Measurements from ENCODE around the gene EIF5A. TPM values are rescaled to one million over a fixed set of nuclear protein-coding genes. Genes with fewer than 3 reads are reported as not detected.
"Not testable (repeated sequence)": the region's sequence is repeated elsewhere in the genome, so short reads cannot be mapped to it uniquely, and the experiment has no call there.

Gene EIF5A
- total and polyA plus RNA-seq, 9 of the 15 experiments (the other 6 are each of a cell fraction or from before 2014, with no cell fraction given): 22.9 to 1,163 (median 772) TPM

DNA sequence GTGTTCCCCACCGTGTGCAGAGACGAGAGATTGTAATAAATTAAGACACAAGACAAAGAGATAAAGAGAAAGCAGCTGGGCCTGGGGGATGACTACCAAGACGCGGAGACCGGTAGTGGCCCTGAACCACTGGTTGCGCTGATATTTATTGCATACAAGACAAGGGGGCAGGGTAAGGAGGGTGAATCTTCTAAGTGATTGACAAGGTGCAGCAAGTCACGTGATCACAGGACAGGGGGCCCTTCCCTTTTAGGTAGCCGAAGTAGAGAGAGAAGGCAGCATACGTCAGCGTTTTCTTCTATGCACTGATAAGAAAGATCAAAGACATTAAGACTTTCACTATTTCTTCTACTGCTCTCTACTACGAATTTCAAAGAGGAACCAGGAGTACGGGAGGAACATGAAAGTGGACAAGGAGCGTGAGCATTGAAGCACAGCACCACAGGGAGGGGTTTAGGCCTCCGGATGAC lies 25.2 kb downstream of the EIF5A start (continued):
- TF ChIP-seq FOXK2 (conservative IDR thresholded peaks at IDR 0.05 in 1 of 2, IDR thresholded peaks at IDR 0.05 in 1 of 2; ENCODE audit: low read depth in 2 of 2) (peak in 1 of 2 experiments; percentile 58; a peak in 1 of 4 replicates), SP1 (CRISPR knock-in tag; IDR thresholded peaks at IDR 0.05) (peak; percentile 33; the same call in 1 of the 2 replicates), BHLHE40 (IDR thresholded peaks at IDR 0.05; ENCODE audit: low read length) (peak; percentile 41), CTBP1 (IDR thresholded peaks at IDR 0.05; ENCODE audit: borderline replicate concordance) (0 out of 2 replicates have a peak, but pooled peaks have one; percentile 48), MTA1 (IDR thresholded peaks at IDR 0.05; ENCODE audit: borderline replicate concordance) (0 out of 2 replicates have a peak, but pooled peaks have one; percentile 17)

- Histone ChIP-seq H3K9ac (ENCODE audit: insufficient read depth in 1 of 2, low read depth in 2 of 2, low read length in 2 of 2) (peak overlapping the region in 1 of 2 experiments; percentile 76; a peak in 1 of 4 replicates), H3K4me3 (no peak overlapping the region), H3K9me1 (ENCODE audit: control insufficient read depth, insufficient read depth, low read length) (no peaks in the 10 kb centered on the region), H3K4me2 (ENCODE audit: insufficient read depth, low read length) (no peak overlapping the region), H3K4me1 (replicated peaks in 1 of 2; ENCODE audit: control insufficient read depth in 2 of 2, insufficient read depth in 2 of 2, low read length in 2 of 2) (peaks cover 15 to 36% of the 10 kb centered on the region in 2 experiments), H3K27me3 (ENCODE audit: control insufficient read depth in 2 of 2, insufficient read depth in 2 of 2, low read length in 2 of 2) (no peaks in the 10 kb centered on the region), H3K36me3 (ENCODE audit: control insufficient read depth, insufficient read depth, low read length) (no peaks in the 10 kb centered on the region), H3K27ac (ENCODE audit: extremely low read depth, low read depth, low read length) (no peak overlapping the region), H3K79me2 (ENCODE audit: control insufficient read depth, insufficient read depth, low read length) (no peaks in the 10 kb centered on the region), H4K20me1 (replicated peaks; ENCODE audit: control insufficient read depth, insufficient read depth, low read length) (no peaks in the 10 kb centered on the region), H2AFZ (ENCODE audit: low read depth, low read length) (no peak overlapping the region), H3K9me3 (replicated peaks; ENCODE audit: control insufficient read depth, insufficient read depth, low read depth, low read length) (no peaks in the 10 kb centered on the region)
- TF ChIP-seq HMG20B (CRISPR knock-in tag; IDR thresholded peaks at IDR 0.05) (no peak), RFX1 (IDR thresholded peaks at IDR 0.05) (no peak), MNT (conservative IDR thresholded peaks at IDR 0.05) (no peak), ZBTB8A (IDR thresholded peaks at IDR 0.05; ENCODE audit: partially characterized antibody) (no peak), HNRNPH1 (optimal IDR thresholded peaks at IDR 0.05; ENCODE audit: low read depth, low read length) (no peak), PTBP1 (IDR thresholded peaks at IDR 0.05; ENCODE audit: low read depth, low read length) (no peak), ZNF507 (tag; conservative IDR thresholded peaks at IDR 0.05) (no peak)
- no peak for FAIRE-seq
- no peak for DNase-seq (ENCODE audit: extremely low read depth in 1 of 4, low spot score in 3 of 4)
- ChIA-PET CTCF (ENCODE audit: low intra/inter-chr PET ratio) (no interaction called here), POLR2A (interaction anchor here (0.7 to 2.8 kb wide), 3 partner anchors 9 to 21 kb away, joined by 3 to 15 read pairs (median 3); no protein-coding TSS in a partner anchor)
- in situ Hi-C loops (cut with MboI): loop anchor here (10.0 kb wide), 1 partner anchor 290 kb away; the partner anchor contains the start of gene SLC16A11
- intact Hi-C loops (cut with micrococcal nuclease): no loop called here
- BruUV-seq (replicated peaks): no TSS peak
- WGBS (ENCODE audit: insufficient coverage, low coverage, missing lambda C conversion rate): 71% methylated on average over 3 of the region's 3 CpGs
- no peak for ATAC-seq
Measured at GRCh38 chr17:7334938-7335538, 27.6 kb downstream of the EIF5A start.

GRCh38 chr17:7335765-7336164 lies 28.3 kb downstream of the EIF5A start:
- ATAC-seq; H3K36me3 ChIP-seq (ENCODE audit: control insufficient read depth, insufficient read depth, low read length); H4K20me1 ChIP-seq (replicated peaks; ENCODE audit: control insufficient read depth, insufficient read depth, low read length); H3K9me3 ChIP-seq (replicated peaks; ENCODE audit: control insufficient read depth, insufficient read depth, low read depth, low read length); DNase-seq (ENCODE audit: extremely low read depth in 1 of 4, low spot score in 3 of 4); CTCF ChIA-PET (ENCODE audit: low intra/inter-chr PET ratio); H3K4me3 ChIP-seq; BruUV-seq (replicated peaks); intact Hi-C loops (cut with micrococcal nuclease); H3K9me1 ChIP-seq (ENCODE audit: control insufficient read depth, insufficient read depth, low read length); H3K27ac ChIP-seq (ENCODE audit: extremely low read depth, low read depth, low read length); H3K9ac ChIP-seq (ENCODE audit: insufficient read depth in 1 of 2, low read depth in 2 of 2, low read length in 2 of 2); H3K79me2 ChIP-seq (ENCODE audit: control insufficient read depth, insufficient read depth, low read length); FAIRE-seq; H3K27me3 ChIP-seq (ENCODE audit: control insufficient read depth in 2 of 2, insufficient read depth in 2 of 2, low read length in 2 of 2); H2AFZ ChIP-seq (ENCODE audit: low read depth, low read length): not testable (repeated sequence)
- Histone ChIP-seq H3K4me2 (ENCODE audit: insufficient read depth, low read length) (peak overlapping the region; percentile 55; the same call in 1 of the 2 replicates), H3K4me1 (replicated peaks in 1 of 2; ENCODE audit: control insufficient read depth in 2 of 2, insufficient read depth in 2 of 2, low read length in 2 of 2) (peaks cover 11 to 29% of the 10 kb centered on the region in 2 experiments)
- in situ Hi-C loops (cut with MboI): loop anchor here (10.0 kb wide), 1 partner anchor 291 kb away; the partner anchor contains the start of gene SLC16A11
- POLR2A ChIA-PET: interaction anchor here (0.9 to 2.8 kb wide), 6 partner anchors 8 to 115 kb away, joined by 3 to 15 read pairs (median 3); no protein-coding TSS in a partner anchor
- 65% methylated on average over 11 of the region's 13 CpGs for WGBS (ENCODE audit: insufficient coverage, low coverage, missing lambda C conversion rate)
